DND-41 (cell line): ENCODE results near the gene COL19A1.

Experiments
- CTCF ChIP-seq: IDR thresholded peaks from 2 replicates; pipeline ENCODE4 v1.5.1; 2012; ENCODE audit warnings: borderline replicate concordance, low read length, moderate library complexity, mild to moderate bottlenecking; ENCODE audit not compliant: poor library complexity, severe bottlenecking; ENCODE audit errors: extremely low read depth
- EZH2 ChIP-seq: IDR thresholded peaks from 3 replicates; pipeline ENCODE4 v1.6.1; 2012; ENCODE audit warnings: borderline replicate concordance, low read depth, mild to moderate bottlenecking, moderate library complexity, low read length, inconsistent platforms; ENCODE audit not compliant: severe bottlenecking

GRCh38 chr6:69973138-69973537, 106.8 kb downstream of the COL19A1 start:
- TF ChIP-seq CTCF = no peak
- no peak for TF ChIP-seq EZH2
